BJ (cell line): Measurements from ENCODE around the gene NUBPL. TPM values are rescaled to one million over a fixed set of nuclear protein-coding genes. Genes with fewer than 3 reads are reported as not detected.

ENCODE experiments used
- CTCF ChIA-PET: fragments of 350-600 bp; formaldehyde crosslinking; extraction: SDS; loops from one replicate; lab custom pipeline; 2021; ENCODE audit warnings: antibody characterized with exemption, inconsistent platforms; lab: Yijun Ruan, JAX
- POLR2A ChIA-PET: fragments of 300-600 bp; sonication (Branson Sonifier 250); formaldehyde crosslinking; extraction: SDS; loops from one replicate; lab custom pipeline; 2021; ENCODE audit warnings: antibody characterized with exemption; lab: Charles Lee
- DNase-seq: peaks from one replicate; pipeline ENCODE4 v3.0.0-alpha.2; 2011; ENCODE audit warnings: low read depth
- H3K27me3 ChIP-seq: 2 replicates; pipeline ENCODE4 v1.6.0; 2011; ENCODE audit warnings: low read length; ENCODE audit not compliant: control insufficient read depth, insufficient read depth
- H3K36me3 ChIP-seq: 2 replicates; pipeline ENCODE4 v1.5.1; 2011; ENCODE audit warnings: low read length; ENCODE audit not compliant: control insufficient read depth, insufficient read depth
- H3K4me3 ChIP-seq: 2 replicates; pipeline ENCODE4 v1.5.1; 2011; ENCODE audit warnings: low read depth, mild to moderate bottlenecking, control low read depth, low read length
- polyA plus RNA-seq: library from polyadenylated mRNA; depleted of rRNA; stranded (reverse); fragments of >200 nt; gene quantifications from 2 replicates; pipeline ENCODE4 v1.2.3, GENCODE V29; 2011
- TF ChIP-seq, protein P1 (sequence below): IDR thresholded peaks from 2 replicates; pipeline ENCODE4 v1.5.1; 2011; ENCODE audit warnings: low read depth, mild to moderate bottlenecking, control low read depth, inconsistent platforms, low read length, moderate library complexity; ENCODE audit not compliant: insufficient read depth

NUBPL gene
- polyA plus RNA-seq, 1 experiment = 3.3 TPM

DNA sequence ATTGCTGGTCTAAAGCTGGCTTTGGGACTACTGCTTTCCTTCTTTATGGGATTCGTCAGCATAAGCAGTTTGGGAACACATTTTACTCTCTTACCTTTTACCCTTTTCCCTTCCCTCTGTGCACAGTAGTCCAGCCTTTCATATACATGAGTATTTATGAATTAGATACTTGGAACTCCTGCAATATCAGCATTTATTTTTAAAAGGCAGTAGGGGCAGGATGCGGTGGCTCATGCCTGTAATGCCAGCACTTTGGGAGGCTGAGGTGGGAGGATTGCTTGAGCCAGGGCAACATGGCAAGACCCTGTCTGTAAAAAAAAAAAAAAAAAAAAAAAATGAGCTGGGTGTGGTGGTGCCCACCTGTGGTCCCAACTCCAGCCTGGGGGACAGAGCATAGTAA is 3.0 kb downstream of the NUBPL start:
- no peak for DNase-seq
- ChIA-PET POLR2A (no interaction called here), CTCF (no interaction called here)
- Histone ChIP-seq H3K4me3 (no peak overlapping the region), H3K36me3 (no peaks in the 10 kb centered on the region), H3K27me3 (no peaks in the 10 kb centered on the region)
- TF ChIP-seq, protein P1, sequence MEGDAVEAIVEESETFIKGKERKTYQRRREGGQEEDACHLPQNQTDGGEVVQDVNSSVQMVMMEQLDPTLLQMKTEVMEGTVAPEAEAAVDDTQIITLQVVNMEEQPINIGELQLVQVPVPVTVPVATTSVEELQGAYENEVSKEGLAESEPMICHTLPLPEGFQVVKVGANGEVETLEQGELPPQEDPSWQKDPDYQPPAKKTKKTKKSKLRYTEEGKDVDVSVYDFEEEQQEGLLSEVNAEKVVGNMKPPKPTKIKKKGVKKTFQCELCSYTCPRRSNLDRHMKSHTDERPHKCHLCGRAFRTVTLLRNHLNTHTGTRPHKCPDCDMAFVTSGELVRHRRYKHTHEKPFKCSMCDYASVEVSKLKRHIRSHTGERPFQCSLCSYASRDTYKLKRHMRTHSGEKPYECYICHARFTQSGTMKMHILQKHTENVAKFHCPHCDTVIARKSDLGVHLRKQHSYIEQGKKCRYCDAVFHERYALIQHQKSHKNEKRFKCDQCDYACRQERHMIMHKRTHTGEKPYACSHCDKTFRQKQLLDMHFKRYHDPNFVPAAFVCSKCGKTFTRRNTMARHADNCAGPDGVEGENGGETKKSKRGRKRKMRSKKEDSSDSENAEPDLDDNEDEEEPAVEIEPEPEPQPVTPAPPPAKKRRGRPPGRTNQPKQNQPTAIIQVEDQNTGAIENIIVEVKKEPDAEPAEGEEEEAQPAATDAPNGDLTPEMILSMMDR = no peak

DNA sequence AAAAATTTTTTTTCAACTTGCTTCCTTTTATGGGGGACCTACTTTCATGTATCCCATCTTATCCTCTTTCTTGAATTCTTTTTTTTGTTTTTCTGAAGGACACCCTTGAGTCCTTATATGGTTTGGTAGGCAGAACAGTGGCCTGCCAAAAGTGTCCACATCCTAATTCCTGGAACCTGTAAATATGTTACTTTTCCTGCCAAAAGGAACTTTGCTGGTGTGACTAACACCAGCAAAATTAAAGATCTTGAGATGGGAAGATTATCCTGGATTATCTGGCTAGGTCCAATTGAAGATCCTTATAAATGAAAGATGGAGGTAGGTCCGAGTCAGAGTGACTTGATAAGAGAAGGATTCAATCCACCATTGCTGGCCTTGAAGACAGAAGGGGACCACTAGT is 5.3 kb downstream of the NUBPL start:
- TF ChIP-seq, protein P1 = no peak
- ChIA-PET POLR2A (no interaction called here), CTCF (no interaction called here)
- no peak for DNase-seq
- H3K36me3 ChIP-seq = no peaks in the 10 kb centered on the region
- H3K4me3 ChIP-seq = no peak overlapping the region
- no peaks in the 10 kb centered on the region for H3K27me3 ChIP-seq

DNA sequence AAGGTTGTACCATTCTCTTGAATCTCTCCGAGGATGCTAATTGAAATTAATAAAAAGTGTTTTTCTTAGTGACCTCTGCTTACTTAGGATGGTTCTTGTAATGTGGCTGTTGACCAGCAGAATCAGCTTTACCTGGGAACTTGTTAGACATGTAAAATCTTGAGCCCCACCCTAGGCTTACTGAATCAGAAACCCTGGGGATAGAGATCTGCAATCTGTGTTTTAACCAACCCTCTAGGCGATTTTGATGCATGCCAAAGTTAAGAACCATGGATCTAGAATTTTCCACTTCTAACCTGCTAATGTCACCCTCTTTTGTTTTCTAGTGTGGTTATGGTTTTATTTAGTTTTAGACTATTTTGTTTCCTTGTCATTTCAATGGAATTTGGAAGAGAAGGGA is 6.5 kb downstream of the NUBPL start:
- CTCF ChIA-PET = interaction anchor here (0.7 kb wide), 1 partner anchor 374 kb away, joined by 3 read pairs; no protein-coding TSS in a partner anchor
- no peak for DNase-seq
- TF ChIP-seq, protein P1 = no peak
- POLR2A ChIA-PET = no interaction called here
- Histone ChIP-seq H3K4me3 (no peak overlapping the region), H3K36me3 (no peaks in the 10 kb centered on the region), H3K27me3 (no peaks in the 10 kb centered on the region)

DNA sequence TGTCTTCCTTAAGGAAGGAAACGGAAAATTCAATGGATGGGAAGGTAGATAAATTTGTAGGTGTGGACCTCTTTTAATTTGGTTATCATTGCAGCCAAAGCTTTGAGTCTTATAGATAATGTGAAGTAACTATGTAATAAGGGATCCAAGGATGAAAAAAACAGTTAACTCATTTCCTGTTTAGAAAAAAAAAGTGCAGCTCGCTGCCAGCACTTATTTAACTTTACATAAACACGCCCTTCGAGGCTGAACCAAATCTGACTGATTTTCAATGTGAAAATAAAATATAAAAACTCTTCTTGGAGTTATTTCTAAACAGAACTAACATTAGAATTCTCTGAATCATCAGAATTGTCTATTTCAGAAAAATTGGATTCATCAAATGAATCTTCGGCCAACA is 7.0 kb downstream of the NUBPL start:
- H3K4me3 ChIP-seq = no peak overlapping the region
- no peaks in the 10 kb centered on the region for H3K27me3 ChIP-seq
- DNase-seq = no peak
- no peaks in the 10 kb centered on the region for H3K36me3 ChIP-seq
- TF ChIP-seq, protein P1 = no peak
- CTCF ChIA-PET = no interaction called here
- POLR2A ChIA-PET = no interaction called here

DNA sequence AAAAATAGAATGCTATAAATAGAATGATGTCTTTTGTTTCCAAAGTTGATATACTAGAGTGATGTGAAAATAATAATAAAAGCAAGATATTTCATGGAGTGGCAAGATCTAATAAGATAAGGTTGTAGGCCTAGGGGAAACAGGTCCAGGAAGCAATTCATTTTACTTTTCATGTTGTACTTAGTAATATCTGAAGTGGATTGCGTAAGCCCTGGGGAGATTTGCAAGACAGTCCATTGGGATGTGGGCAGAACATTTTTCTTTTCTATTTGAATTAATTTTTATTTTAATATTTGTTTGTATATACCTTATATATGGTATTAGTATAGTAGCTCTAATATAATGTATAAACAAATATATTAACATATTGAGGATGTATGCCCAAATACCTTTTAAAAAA is 7.5 kb downstream of the NUBPL start:
- CTCF ChIA-PET = no interaction called here
- Histone ChIP-seq H3K4me3 (no peak overlapping the region), H3K36me3 (no peaks in the 10 kb centered on the region), H3K27me3 (no peaks in the 10 kb centered on the region)
- POLR2A ChIA-PET = no interaction called here
- TF ChIP-seq, protein P1 = no peak
- no peak for DNase-seq
